Upper lobe of left lung (tissue), 4 donors: ENCODE measurements around the gene CELSR2.

Source experiments
- EP300 ChIP-seq, 4 donors: sonication (generic); formaldehyde crosslinking; IDR thresholded peaks; one replicate each; pipeline ENCODE4 v1.5.1; 2017; ENCODE audit warnings: antibody characterized with exemption in 4 of 4, control low read depth in 2 of 4
- POLR2AphosphoS5 ChIP-seq, 2 donors: sonication (generic); formaldehyde crosslinking; IDR thresholded peaks; one replicate each; pipeline ENCODE4 v1.5.1; 2017; ENCODE audit warnings: antibody characterized with exemption in 2 of 2
- TF ChIP-seq, protein P1 (sequence below), 6 experiments: fragments of 450-650 bp in 4 of 6; fragments of 200-600 bp in 2 of 6; sonication (generic) in 2 of 6; IDR thresholded peaks; one replicate each; pipeline ENCODE4 v1.5.1; 2016 to 2019; ENCODE audit warnings: antibody characterized with exemption in 6 of 6

- TF ChIP-seq, protein P1, sequence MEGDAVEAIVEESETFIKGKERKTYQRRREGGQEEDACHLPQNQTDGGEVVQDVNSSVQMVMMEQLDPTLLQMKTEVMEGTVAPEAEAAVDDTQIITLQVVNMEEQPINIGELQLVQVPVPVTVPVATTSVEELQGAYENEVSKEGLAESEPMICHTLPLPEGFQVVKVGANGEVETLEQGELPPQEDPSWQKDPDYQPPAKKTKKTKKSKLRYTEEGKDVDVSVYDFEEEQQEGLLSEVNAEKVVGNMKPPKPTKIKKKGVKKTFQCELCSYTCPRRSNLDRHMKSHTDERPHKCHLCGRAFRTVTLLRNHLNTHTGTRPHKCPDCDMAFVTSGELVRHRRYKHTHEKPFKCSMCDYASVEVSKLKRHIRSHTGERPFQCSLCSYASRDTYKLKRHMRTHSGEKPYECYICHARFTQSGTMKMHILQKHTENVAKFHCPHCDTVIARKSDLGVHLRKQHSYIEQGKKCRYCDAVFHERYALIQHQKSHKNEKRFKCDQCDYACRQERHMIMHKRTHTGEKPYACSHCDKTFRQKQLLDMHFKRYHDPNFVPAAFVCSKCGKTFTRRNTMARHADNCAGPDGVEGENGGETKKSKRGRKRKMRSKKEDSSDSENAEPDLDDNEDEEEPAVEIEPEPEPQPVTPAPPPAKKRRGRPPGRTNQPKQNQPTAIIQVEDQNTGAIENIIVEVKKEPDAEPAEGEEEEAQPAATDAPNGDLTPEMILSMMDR (IDR thresholded peaks at IDR 0.05), result no peak
- no peak for TF ChIP-seq EP300 (IDR thresholded peaks at IDR 0.05)
- TF ChIP-seq POLR2AphosphoS5 (IDR thresholded peaks at IDR 0.05), result no peak
Observed at GRCh38 chr1:109261006-109261405, 11.7 kb downstream of the CELSR2 start.
